Adrenal gland (tissue), 12 donors: Measurements from ENCODE around the gene TMIGD1. TPM values are rescaled to one million over a fixed set of nuclear protein-coding genes. Genes with fewer than 3 reads are reported as not detected.

Experiments used
- DNase-seq, 7 donors: peaks; one replicate each; pipeline ENCODE4 v3.0.0-alpha.2; 2019 to 2020
- H3K27ac ChIP-seq, 5 donors: fragments of 200-600 bp; sonication (generic) in 4 of 5; 1 replicate in 3 of 5; 2 replicates in 2 of 5; pipeline versions ENCODE4 v1.5.1 to v1.8.0; 2016 to 2020; ENCODE audit warnings: mild to moderate bottlenecking in 1 of 5
- H3K27me3 ChIP-seq: fragments of 200-600 bp; 2 replicates; pipeline ENCODE4 v1.8.0; 2021
- H3K36me3 ChIP-seq, 2 donors: fragments of 200-600 bp; replicated peaks in 1 of 2; 1 replicate in 1 of 2; 2 replicates in 1 of 2; pipeline versions ENCODE4 v1.5.1 to v1.8.0; 2018 to 2022
- H3K4me1 ChIP-seq, 2 donors: fragments of 200-600 bp; replicated peaks in 1 of 2; 1 replicate in 1 of 2; 2 replicates in 1 of 2; pipeline versions ENCODE4 v1.5.1 to v1.8.0; 2018 to 2021
- H3K4me3 ChIP-seq, 4 donors: fragments of 200-600 bp; sonication (generic) in 3 of 4; one replicate each; pipeline ENCODE4 v1.5.1; 2016 to 2018
- H3K9me3 ChIP-seq, 3 donors: fragments of 200-600 bp; sonication (generic) in 1 of 3; replicated peaks in 1 of 3; 1 replicate in 2 of 3; 2 replicates in 1 of 3; pipeline versions ENCODE4 v1.5.1 to v1.8.0; 2016 to 2021
- POLR2A ChIP-seq, 2 donors: fragments of 450-650 bp; IDR thresholded peaks; one replicate each; pipeline ENCODE4 v1.6.1; 2017; ENCODE audit warnings: antibody characterized with exemption in 2 of 2, mild to moderate bottlenecking in 2 of 2, moderate library complexity in 1 of 2
- WGBS, 4 donors: extraction: QIAGEN DNeasy Blood & Tissue Kit in 2 of 4; methylation state at CpG; one replicate each; pipeline versions ENCODE4 v1.1.5 to v1.1.7; 2013 to 2017; 5-methylcytosine and 5-hydroxymethylcytosine counted together
- intact Hi-C, 2 donors: fragments of 100-400 bp; cut with DNase I; formaldehyde crosslinking; loops; one replicate each; pipeline versions ENCODE4 v1.14.1 to v1.15.0; 2022 to 2023
- polyA plus RNA-seq, 3 donors: library from polyadenylated mRNA; stranded (reverse); fragments of 200-250 nt in 2 of 3; fragments of 350-450 nt in 1 of 3; fragmentation: Illumina TruSeq in 1 of 3; extraction: RNeasy Lipid Tissue Mini Kit (QIAGEN cat#74804) in 1 of 3; gene quantifications; one replicate each; pipeline ENCODE4 v1.2.3, GENCODE V29; 2013 to 2014
- total RNA-seq, 9 donors: library from RNA; depleted of rRNA in 4 of 9; stranded (reverse); fragments of >200 nt in 4 of 9; fragments of 120-200 nt in 1 of 9; fragmentation: NEBNext Ultra II Directional in 1 of 9; extraction: Animal tissue kit (Norgen Biotek cat#: 25700) in 1 of 9; gene quantifications; one replicate each; pipeline versions ENCODE4 v1.1.0 to v1.2.4, GENCODE V29; 2013 to 2023
- TF ChIP-seq, protein P1 (sequence below), 6 experiments: fragments of 450-650 bp in 4 of 6; fragments of 200-600 bp in 2 of 6; sonication (generic) in 1 of 6; IDR thresholded peaks; 1 replicate in 5 of 6; 2 replicates in 1 of 6; pipeline versions ENCODE4 v1.5.1 to v1.8.0; 2016 to 2021; ENCODE audit warnings: antibody characterized with exemption in 6 of 6, mild to moderate bottlenecking in 2 of 6, moderate library complexity in 1 of 6
- donor health status: healthy with polysubstance abuse.
- donor health status: Bipolar disorder and iron deficiency.
- donor health status: DM: yes; HTN: yes; CAD: no.
- donor health status: DM: no; HTN: no; CAD: no.
- donor health status: DM: no; HTN: no; CAD: no.
- donor health status: DM: yes; HTN: yes; CAD: no.

The TMIGD1 gene
- total and polyA plus RNA-seq, 12 donors: not detected

GRCh38 chr17:30378241-30378824 is 44.5 kb upstream of the TMIGD1 start:
- Histone ChIP-seq H3K36me3 (no peaks in the 10 kb centered on the region), H3K4me1 (peaks cover 13 to 35% of the 10 kb centered on the region in 2 donors), H3K9me3 (no peaks in the 10 kb centered on the region), H3K27ac (peak overlapping the region in 4 of 5 donors; percentile 38 to 90 (median 83)), H3K27me3 (no peaks in the 10 kb centered on the region), H3K4me3 (peak overlapping the region; percentile 25 to 89 (median 79))
- DNase-seq: peak in 4 of 7 donors; percentile 33 to 43 (median 36)
- intact Hi-C loops: no loop called here
- 1 to 2% (median 2%) methylated on average over 30 to 31 of the region's 31 CpGs for WGBS, 4 donors
- TF ChIP-seq POLR2A (IDR thresholded peaks at IDR 0.05): no peak
- TF ChIP-seq, protein P1, sequence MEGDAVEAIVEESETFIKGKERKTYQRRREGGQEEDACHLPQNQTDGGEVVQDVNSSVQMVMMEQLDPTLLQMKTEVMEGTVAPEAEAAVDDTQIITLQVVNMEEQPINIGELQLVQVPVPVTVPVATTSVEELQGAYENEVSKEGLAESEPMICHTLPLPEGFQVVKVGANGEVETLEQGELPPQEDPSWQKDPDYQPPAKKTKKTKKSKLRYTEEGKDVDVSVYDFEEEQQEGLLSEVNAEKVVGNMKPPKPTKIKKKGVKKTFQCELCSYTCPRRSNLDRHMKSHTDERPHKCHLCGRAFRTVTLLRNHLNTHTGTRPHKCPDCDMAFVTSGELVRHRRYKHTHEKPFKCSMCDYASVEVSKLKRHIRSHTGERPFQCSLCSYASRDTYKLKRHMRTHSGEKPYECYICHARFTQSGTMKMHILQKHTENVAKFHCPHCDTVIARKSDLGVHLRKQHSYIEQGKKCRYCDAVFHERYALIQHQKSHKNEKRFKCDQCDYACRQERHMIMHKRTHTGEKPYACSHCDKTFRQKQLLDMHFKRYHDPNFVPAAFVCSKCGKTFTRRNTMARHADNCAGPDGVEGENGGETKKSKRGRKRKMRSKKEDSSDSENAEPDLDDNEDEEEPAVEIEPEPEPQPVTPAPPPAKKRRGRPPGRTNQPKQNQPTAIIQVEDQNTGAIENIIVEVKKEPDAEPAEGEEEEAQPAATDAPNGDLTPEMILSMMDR (IDR thresholded peaks at IDR 0.05): no peak

DNA sequence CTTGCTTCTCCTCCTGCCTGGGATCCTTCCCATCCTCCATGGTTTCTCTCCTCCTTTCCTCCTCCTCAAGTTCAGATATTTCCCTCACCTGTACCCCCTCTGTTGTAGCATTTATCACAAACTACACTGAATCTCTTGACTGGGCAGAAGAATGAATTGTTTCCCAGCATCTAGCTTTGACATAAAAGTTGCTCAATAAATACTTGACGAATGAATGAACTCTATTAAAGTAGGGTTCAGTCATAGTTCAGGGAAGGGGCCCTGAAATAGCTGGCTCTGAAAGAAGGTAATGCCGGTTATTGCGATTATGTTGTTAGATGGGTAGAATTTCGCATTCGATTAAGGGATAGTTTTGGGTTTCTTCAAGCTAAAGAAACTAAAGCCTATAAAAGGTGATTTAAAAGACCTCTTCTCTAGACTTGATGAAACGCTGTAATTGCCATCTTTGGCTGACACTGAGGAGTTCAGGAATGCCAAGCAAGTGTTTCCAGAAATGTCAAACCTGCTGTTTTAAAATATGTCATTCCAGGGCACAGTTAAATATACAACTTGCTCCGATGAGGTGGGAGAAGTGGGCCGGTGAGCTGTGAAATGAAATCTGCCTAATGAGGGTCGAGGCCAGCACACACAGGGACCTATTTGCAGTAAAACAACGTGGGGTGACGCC is 43.9 kb upstream of the TMIGD1 start:
- 65 to 70% (median 68%) methylated on average over 11 of the region's 11 CpGs for WGBS, 4 donors
- intact Hi-C loops: no loop called here
- Histone ChIP-seq H3K27ac (peak overlapping the region in 1 of 5 donors; percentile 88), H3K4me1 (peaks cover 11 to 29% of the 10 kb centered on the region in 2 donors), H3K36me3 (no peaks in the 10 kb centered on the region), H3K27me3 (no peaks in the 10 kb centered on the region), H3K9me3 (no peaks in the 10 kb centered on the region), H3K4me3 (peak overlapping the region in 1 of 4 donors; percentile 81)
- DNase-seq: no peak
- no peak for TF ChIP-seq POLR2A (IDR thresholded peaks at IDR 0.05)

- intact Hi-C loops: no loop called here
- TF ChIP-seq, protein P1 (IDR thresholded peaks at IDR 0.05): no peak
- TF ChIP-seq POLR2A (IDR thresholded peaks at IDR 0.05): no peak
- H3K4me3 ChIP-seq: no peak overlapping the region
- no peak overlapping the region for H3K27ac ChIP-seq
- no peaks in the 10 kb centered on the region for H3K9me3 ChIP-seq
- H3K36me3 ChIP-seq: no peaks in the 10 kb centered on the region
- peak in 4 of 7 donors; percentile 18 to 63 (median 37) for DNase-seq
- H3K4me1 ChIP-seq: peaks cover 8 to 22% of the 10 kb centered on the region in 2 donors
- 78 to 81% (median 79%) methylated on average over 12 of the region's 12 CpGs for WGBS, 4 donors
- H3K27me3 ChIP-seq: no peaks in the 10 kb centered on the region
Measured at GRCh38 chr17:30376621-30377452, 43.0 kb upstream of the TMIGD1 start.

GRCh38 chr17:30375661-30376060 is 41.8 kb upstream of the TMIGD1 start:
- intact Hi-C loops: no loop called here
- Histone ChIP-seq H3K27ac (no peak overlapping the region), H3K4me1 (peaks cover 8 to 11% of the 10 kb centered on the region in 2 donors), H3K4me3 (no peak overlapping the region), H3K27me3 (no peaks in the 10 kb centered on the region), H3K36me3 (no peaks in the 10 kb centered on the region), H3K9me3 (no peaks in the 10 kb centered on the region)
- WGBS, 4 donors: 93 to 98% (median 96%) methylated on average over 1 of the region's 1 CpG
- DNase-seq: no peak
- TF ChIP-seq, protein P1 (IDR thresholded peaks at IDR 0.05): no peak
- TF ChIP-seq POLR2A (IDR thresholded peaks at IDR 0.05): no peak
